Endothelial cell of umbilical vein (primary cell): ENCODE data around the gene VSTM2B.

Source experiments
- CTCF ChIP-seq, 2 donors: IDR thresholded peaks; 1 replicate in 1 of 2; 2 replicates in 1 of 2; pipeline ENCODE4 v1.5.1; 2011; ENCODE audit warnings: low read length in 2 of 2, mild to moderate bottlenecking in 2 of 2, moderate library complexity in 2 of 2, control low read depth in 1 of 2, inconsistent platforms in 1 of 2, low read depth in 1 of 2; ENCODE audit not compliant: insufficient read depth in 1 of 2; ENCODE audit errors: extremely low read depth in 1 of 2
- EZH2 ChIP-seq: IDR thresholded peaks from 2 replicates; pipeline ENCODE4 v1.6.1; 2012; ENCODE audit warnings: borderline replicate concordance, low read depth, mild to moderate bottlenecking, moderate library complexity, low read length, inconsistent platforms; ENCODE audit not compliant: severe bottlenecking
- FOS ChIP-seq: IDR thresholded peaks from 2 replicates; pipeline ENCODE4 v1.6.1; 2011; ENCODE audit warnings: mild to moderate bottlenecking, low read length, moderate library complexity, borderline replicate concordance; ENCODE audit not compliant: insufficient read depth
- JUN ChIP-seq: IDR thresholded peaks from 2 replicates; pipeline ENCODE4 v1.6.1; 2011; ENCODE audit warnings: borderline replicate concordance, low read depth; ENCODE audit not compliant: insufficient read length, insufficient read depth
- POLR2A ChIP-seq: IDR thresholded peaks from 2 replicates; pipeline ENCODE4 v1.6.1; 2012; ENCODE audit warnings: low read depth, mild to moderate bottlenecking, control low read depth, low read length
- POLR2AphosphoS5 ChIP-seq: IDR thresholded peaks from 2 replicates; pipeline ENCODE4 v1.6.1; 2012; ENCODE audit warnings: low read depth, mild to moderate bottlenecking, control low read depth, low read length, moderate library complexity; ENCODE audit not compliant: insufficient read depth
- TF ChIP-seq, protein P1 (sequence below): IDR thresholded peaks from 2 replicates; pipeline ENCODE4 v1.6.1; 2011; ENCODE audit not compliant: insufficient read depth, insufficient read length

DNA sequence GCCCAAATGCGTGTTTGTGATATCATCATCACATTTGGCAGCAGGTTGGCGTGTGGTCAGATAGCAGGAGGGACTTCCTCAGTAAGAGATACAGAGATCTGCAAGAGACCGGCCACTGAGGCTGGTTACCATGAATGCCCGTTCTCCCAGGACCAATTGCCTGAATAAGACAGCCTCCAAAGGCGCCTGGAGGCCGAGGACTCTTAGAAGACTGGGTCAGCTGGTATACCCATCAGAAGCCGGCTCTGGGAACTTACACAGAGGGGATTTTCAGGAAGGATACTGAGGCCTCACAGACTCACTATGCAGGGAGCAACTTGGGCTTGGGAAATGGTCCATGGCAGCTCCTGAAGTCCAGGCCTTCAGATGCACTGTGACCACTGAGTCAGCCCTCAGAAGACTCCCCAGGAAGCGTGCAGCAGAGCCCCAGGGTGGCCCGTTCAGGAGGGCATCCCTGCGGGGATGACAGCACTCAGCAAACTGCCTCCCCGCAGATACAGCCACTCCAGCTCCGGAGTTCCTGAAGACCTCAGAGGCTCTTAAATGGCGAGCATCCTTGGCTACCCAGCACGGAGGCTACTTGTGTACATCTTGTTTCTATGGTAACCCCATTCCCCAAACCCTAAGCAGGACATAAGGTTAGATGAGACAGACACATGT, 26.4 kb upstream of the VSTM2B start:
- TF ChIP-seq CTCF (IDR thresholded peaks at IDR 0.05; ENCODE audit: extremely low read depth in 1 of 2, insufficient read depth in 1 of 2, low read depth in 1 of 2, low read length in 2 of 2) (no peak), EZH2 (no peak), POLR2A (no peak), FOS (no peak), POLR2AphosphoS5 (no peak), JUN (no peak)
- TF ChIP-seq, protein P1, sequence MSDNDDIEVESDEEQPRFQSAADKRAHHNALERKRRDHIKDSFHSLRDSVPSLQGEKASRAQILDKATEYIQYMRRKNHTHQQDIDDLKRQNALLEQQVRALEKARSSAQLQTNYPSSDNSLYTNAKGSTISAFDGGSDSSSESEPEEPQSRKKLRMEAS, result no peak
